ENCODE data around the gene TRIP11.

Gene TRIP11

GRCh38 chr14:91955168-91955567 lies 84.7 kb downstream of the TRIP11 start:
- DNase-seq (ENCODE audit: low read depth) = no peak

- no peak for DNase-seq (ENCODE audit: low read depth)
Measured at GRCh38 chr14:91953170-91953985, 86.5 kb downstream of the TRIP11 start.

GRCh38 chr14:91947475-91948184 lies 92.2 kb downstream of the TRIP11 start, which contains the start of gene FBLN5:
Gene FBLN5, minus strand, starts transcription at chr14:91947694. Its CDS starts 465 bp downstream, at chr14:91947229.
- DNase-seq (ENCODE audit: low read depth) = peak; percentile 24

- no peak for DNase-seq (ENCODE audit: low read depth)
Measured at GRCh38 chr14:91946622-91947474, 93.0 kb downstream of the TRIP11 start.

GRCh38 chr14:91945751-91946621 lies 93.9 kb downstream of the TRIP11 start:
- DNase-seq (ENCODE audit: low read depth) = no peak

DNA sequence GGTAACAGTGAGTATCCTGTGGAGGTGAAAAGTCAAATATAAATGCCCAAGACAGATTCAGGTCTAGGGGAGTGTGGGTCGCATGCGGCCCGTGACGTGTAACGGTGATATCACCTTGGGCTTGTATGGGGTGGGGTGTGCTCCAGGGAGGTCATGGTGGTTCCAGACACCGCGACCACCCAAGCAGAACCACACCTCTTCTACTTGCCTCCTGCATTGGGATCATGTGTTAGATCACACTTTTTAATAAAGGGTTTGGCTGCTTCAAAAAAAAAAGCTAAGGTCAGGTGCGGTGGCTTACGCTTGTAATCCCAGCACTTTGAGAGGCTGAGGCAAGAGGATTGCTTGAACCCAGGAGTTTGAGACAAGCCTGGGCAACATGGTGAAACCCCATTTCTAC lies 96.9 kb downstream of the TRIP11 start:
- no peak for DNase-seq (ENCODE audit: low read depth)

DNA sequence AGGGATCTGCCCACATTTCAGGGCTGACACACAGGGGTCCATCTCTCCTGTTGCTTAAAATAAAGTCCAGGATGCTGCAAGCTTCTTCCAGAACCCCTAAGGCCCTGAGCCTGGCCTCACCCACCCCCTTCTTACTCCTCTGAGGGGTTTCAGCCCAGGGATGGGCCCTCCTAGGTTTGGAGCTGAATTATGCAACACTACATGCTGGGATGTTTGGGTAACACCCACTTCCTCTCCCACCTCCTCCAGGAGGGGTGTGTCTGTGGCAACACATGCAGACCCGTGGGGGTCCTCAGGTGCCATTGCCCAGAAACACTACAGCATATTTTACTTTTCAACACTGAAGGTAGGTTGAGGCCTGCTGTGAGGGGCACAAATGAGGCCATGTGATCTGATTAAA lies 97.7 kb downstream of the TRIP11 start:
- no peak for DNase-seq (ENCODE audit: low read depth)

GRCh38 chr14:91940209-91940608 lies 99.7 kb downstream of the TRIP11 start:
- no peak for DNase-seq (ENCODE audit: low read depth)

DNA sequence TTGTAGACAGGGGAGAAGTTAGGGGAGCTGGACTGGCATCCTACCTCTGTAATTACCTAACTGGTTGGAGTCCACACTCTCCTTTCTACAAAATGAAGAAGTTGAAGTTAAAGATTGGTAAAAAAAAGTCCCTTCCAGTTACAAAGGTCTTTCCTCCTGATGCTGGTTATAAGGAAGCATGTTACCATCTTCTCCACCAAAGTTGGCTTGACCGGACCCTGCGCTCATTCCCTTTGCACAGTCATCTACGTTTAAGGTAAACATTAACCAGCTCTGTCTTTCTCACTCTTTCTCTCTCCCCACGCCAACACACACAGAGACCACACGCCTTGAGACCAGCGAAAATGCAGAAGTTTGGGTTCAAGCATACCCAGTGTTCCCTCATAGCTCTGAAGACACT lies 104.3 kb downstream of the TRIP11 start:
- no peak for DNase-seq (ENCODE audit: low read depth)

DNA sequence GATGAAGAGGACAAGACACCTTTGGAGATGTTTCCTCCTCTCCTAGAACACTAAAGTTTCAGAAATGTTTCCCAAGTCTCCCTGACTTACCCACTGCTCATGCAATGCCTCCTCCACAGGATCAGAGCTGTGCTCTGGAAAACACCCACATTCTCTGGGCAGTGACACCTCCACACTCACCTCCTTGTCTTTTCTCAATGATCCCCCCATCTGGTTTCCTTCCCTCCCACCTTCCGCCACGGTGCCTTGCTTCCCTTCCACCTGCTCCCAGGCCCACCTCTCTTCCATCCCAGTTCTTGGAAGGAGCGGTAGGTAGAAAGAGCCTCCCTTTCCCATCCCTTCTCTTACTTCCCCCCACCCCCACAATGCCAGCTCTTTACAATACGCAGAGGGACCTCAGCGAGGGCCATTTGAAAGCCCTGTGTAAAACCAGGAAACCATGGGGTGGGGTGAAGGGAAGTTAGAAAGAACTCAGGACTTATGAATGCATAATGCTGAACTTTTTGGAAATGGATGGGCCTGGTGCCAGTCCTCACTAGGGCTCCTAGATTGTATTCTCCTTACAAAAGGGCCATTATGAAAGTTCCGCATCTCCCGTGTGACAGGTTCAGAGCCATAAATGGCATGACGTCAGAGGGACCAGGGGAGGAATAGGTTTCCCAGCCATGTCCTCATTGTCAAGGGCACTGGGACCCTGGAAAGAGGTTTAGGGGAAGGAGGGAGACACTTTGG lies 105.1 kb downstream of the TRIP11 start:
- DNase-seq (ENCODE audit: low read depth) = no peak

DNA sequence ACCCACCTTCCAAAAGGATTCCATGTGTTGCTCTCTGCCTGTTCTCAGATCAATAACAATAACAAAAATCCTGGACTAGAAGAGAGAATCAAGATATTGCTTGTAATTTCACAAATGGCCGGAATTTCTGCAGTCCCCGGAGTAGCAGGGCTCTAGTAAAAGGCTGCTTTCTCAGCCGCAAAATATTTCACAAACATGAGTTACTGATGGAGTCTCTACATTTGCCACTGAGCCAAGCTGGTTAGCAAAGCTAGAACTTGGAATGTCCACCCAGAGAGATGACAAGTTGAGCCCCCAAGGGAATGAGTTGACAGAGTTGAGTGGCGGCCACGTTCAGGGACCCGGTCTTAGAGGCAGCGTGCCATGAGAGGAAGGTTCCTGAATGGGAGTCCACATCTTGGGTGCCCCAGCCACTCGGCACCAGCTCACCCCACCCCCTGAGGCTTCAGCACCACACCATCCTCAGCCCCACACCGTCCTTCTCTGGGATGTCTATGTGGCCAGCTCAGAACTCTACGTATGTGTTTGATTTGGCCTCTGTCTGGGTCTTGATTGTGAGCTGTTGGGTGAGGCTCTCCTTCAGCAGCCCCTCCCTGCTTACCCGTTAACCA lies 108.3 kb downstream of the TRIP11 start:
- DNase-seq (ENCODE audit: low read depth) = no peak

- no peak for DNase-seq (ENCODE audit: low read depth)
Measured at GRCh38 chr14:91929700-91930099, 110.2 kb downstream of the TRIP11 start.

DNA sequence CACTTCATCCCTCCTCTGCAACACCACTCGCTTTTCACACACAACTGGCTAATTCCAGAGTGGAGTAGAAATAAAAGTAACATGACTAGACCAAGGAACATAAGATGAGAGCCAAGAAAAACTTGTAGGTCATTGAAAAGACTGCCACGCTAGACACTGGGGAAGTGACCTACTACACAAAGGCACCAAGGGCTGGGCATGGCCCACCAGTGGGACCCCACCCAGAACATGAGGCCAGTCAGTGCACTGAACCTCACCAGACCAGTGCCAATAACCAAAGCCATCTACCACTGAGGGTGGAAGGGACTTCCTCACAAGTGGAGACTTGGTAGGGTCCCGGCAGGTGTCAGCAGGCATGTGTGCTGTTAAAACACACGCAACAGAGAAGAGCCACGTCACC lies 112.1 kb downstream of the TRIP11 start:
- DNase-seq (ENCODE audit: low read depth) = no peak

GRCh38 chr14:91927191-91927590 lies 112.7 kb downstream of the TRIP11 start:
- no peak for DNase-seq (ENCODE audit: low read depth)

- DNase-seq (ENCODE audit: low read depth) = no peak
Measured at GRCh38 chr14:91926131-91926890, 113.5 kb downstream of the TRIP11 start.

- DNase-seq (ENCODE audit: low read depth) = no peak
Measured at GRCh38 chr14:91925727-91926121, 114.1 kb downstream of the TRIP11 start.

- DNase-seq (ENCODE audit: low read depth) = no peak
Measured at GRCh38 chr14:91925001-91925726, 114.7 kb downstream of the TRIP11 start.

DNA sequence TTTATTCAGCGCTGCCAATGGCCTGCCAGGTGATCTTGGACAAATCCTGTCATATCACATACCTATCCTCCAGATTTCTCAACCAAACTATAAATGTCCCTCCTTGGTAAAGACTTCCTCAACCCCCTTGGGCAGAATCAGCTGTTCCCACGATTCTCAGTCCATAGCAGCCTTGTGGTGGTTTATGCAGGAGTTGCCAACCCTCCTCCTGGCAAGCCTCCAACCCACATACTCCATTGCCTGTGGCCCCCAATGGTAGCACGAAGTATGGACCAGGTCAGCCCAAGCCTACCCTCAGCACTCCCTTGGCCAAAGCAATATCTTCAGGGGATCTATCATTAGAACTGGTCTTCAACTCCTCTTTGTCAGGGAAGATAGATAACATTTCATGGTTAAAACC lies 119.3 kb downstream of the TRIP11 start:
- no peak for DNase-seq (ENCODE audit: low read depth)

DNA sequence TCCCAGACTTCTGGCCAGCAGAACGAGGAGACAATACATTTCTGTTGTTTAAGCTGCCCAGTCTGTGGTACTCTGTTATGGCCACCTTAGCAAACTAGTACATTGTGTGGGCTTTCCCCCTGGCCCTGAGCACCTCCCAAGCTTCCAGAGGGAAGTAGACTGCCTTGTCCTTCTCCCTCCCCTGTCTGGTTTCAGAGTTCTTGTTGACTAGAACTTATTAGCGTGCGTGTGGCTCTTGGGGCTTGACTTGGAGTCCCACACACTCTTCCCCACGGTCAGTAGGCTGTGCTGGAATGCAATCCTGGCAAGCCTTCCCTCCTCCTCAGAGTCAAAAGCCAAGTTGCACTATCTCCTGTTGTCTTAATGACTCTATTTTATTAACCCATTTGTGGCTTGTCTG lies 120.0 kb downstream of the TRIP11 start:
- no peak for DNase-seq (ENCODE audit: low read depth)

Measured in HS-27A (cell line).